GM20000 (cell line): ENCODE measurements around the gene SLC16A10.
"Not testable (repeated sequence)": the region's sequence is repeated elsewhere in the genome, so short reads cannot be mapped to it uniquely, and the experiment has no call there.

Source experiments
- DNase-seq: peaks from one replicate; pipeline ENCODE4 v3.0.0; 2012; ENCODE audit warnings: low spot score
- CTCF ChIP-seq: IDR thresholded peaks from 2 replicates; pipeline ENCODE4 v1.5.1; 2012; ENCODE audit warnings: mild to moderate bottlenecking, control low read depth; ENCODE audit errors: extremely low read depth, missing control alignments

SLC16A10 gene

GRCh38 chr6:111190637-111191036 lies 103.3 kb downstream of the SLC16A10 start:
- TF ChIP-seq CTCF, result no peak

GRCh38 chr6:111191136-111191535 lies 103.8 kb downstream of the SLC16A10 start:
- not testable (repeated sequence) for DNase-seq

More at GRCh38 chr6:111190637-111191036, 103.3 kb downstream of the SLC16A10 start:
- no peak for DNase-seq

GRCh38 chr6:111192911-111193555 lies 105.7 kb downstream of the SLC16A10 start:
- DNase-seq, result no peak
- no peak for TF ChIP-seq CTCF

GRCh38 chr6:111195656-111196055 lies 108.4 kb downstream of the SLC16A10 start:
- no peak for DNase-seq
- TF ChIP-seq CTCF, result no peak

GRCh38 chr6:111198841-111199240 lies 111.5 kb downstream of the SLC16A10 start:
- TF ChIP-seq CTCF, result no peak
- no peak for DNase-seq

- no peak for TF ChIP-seq CTCF
- DNase-seq, result no peak
Measured at GRCh38 chr6:111199935-111200334, 112.6 kb downstream of the SLC16A10 start.

- TF ChIP-seq CTCF, result no peak
- no peak for DNase-seq
Measured at GRCh38 chr6:111200350-111201243, 113.3 kb downstream of the SLC16A10 start.
